HG03571 (cell line): ENCODE measurements around the gene IL24.

Experiments
- ATAC-seq: cut with Tn5 transposase; IDR thresholded peaks from one replicate; pipeline ENCODE4 v1.9.1; 2021; ENCODE audit not compliant: unreplicated experiment

IL24 gene

GRCh38 chr1:206903687-206904086 is 6.4 kb downstream of the IL24 start:
- ATAC-seq, result no peak

- ATAC-seq, result no peak
Observed at GRCh38 chr1:206904423-206905142, 7.3 kb downstream of the IL24 start.

GRCh38 chr1:206905295-206906164 is 8.3 kb downstream of the IL24 start:
- no peak for ATAC-seq

- ATAC-seq, result no peak
Observed at GRCh38 chr1:206907304-206907991, 10.2 kb downstream of the IL24 start.

GRCh38 chr1:206908038-206908437 is 10.8 kb downstream of the IL24 start:
- ATAC-seq, result no peak

GRCh38 chr1:206909161-206909882 is 12.1 kb downstream of the IL24 start:
- ATAC-seq, result no peak

GRCh38 chr1:206909883-206910318 is 12.7 kb downstream of the IL24 start:
- ATAC-seq, result no peak

GRCh38 chr1:206911064-206911663 is 13.9 kb downstream of the IL24 start:
- ATAC-seq, result no peak

- no peak for ATAC-seq
Observed at GRCh38 chr1:206912445-206913095, 15.3 kb downstream of the IL24 start.

GRCh38 chr1:206913766-206914537 is 16.7 kb downstream of the IL24 start:
- no peak for ATAC-seq

- ATAC-seq, result no peak
Observed at GRCh38 chr1:206915030-206915735, 17.9 kb downstream of the IL24 start.

- ATAC-seq, result no peak
Observed at GRCh38 chr1:206916000-206916709, 18.9 kb downstream of the IL24 start.

GRCh38 chr1:206918076-206918475 is 20.8 kb downstream of the IL24 start:
- ATAC-seq, result no peak

- ATAC-seq, result no peak
Observed at GRCh38 chr1:206921772-206922265, 24.6 kb downstream of the IL24 start, which contains the start of gene FCMR. TSS of gene FCMR (minus strand) at chr1:206921941. CDS start at chr1:206921854, 87 bp downstream.

- ATAC-seq, result no peak
Observed at GRCh38 chr1:206922524-206922923, 25.3 kb downstream of the IL24 start.

GRCh38 chr1:206923009-206923960 is 26.0 kb downstream of the IL24 start:
- peak; percentile 47 for ATAC-seq
